Skin of body (tissue), 2 donors: ENCODE results near the gene MKNK1. TPM values are rescaled to one million over a fixed set of nuclear protein-coding genes. Genes with fewer than 3 reads are reported as not detected.

Source experiments
- DNase-seq: peaks from one replicate; lab custom pipeline; 2025; lab: John Stamatoyannopoulos, UW
- total RNA-seq: library from RNA; depleted of rRNA; stranded (reverse); fragments of >200 nt; gene quantifications from one replicate; pipeline ENCODE4 v1.2.3, GENCODE V29; 2014

Gene MKNK1
- total RNA-seq, 1 donor from 2014 or later, result 27.0 TPM

DNA sequence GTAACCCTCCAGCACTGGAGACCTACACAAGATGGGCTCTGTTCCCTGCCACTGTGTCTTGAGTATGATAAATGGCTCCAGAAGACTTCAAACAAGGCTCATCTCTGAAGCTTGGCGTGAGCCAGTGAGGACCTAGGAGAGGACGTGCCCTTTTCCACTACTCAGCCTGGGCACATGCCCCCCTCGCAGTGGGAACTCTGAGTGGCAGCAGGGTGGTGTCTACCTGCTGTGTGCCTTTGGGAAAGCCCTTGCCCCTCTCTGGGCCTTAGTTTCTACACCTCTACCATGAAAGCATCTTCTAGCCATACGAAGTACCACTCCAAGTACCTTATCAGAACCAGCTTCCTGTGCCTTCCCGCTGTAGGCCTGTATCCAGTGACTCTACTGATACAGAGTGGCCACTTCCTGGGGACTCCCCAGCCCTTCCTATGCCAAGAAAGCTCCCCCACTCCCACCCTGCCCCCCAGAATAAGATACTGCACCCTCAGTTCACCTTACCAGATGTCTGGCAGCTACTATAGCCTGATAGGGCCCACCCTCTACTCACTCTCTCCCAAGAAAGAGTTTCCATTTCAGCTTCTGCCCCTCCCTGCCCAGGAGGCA, 15.7 kb upstream of the MKNK1 start:
- no peak for DNase-seq

DNA sequence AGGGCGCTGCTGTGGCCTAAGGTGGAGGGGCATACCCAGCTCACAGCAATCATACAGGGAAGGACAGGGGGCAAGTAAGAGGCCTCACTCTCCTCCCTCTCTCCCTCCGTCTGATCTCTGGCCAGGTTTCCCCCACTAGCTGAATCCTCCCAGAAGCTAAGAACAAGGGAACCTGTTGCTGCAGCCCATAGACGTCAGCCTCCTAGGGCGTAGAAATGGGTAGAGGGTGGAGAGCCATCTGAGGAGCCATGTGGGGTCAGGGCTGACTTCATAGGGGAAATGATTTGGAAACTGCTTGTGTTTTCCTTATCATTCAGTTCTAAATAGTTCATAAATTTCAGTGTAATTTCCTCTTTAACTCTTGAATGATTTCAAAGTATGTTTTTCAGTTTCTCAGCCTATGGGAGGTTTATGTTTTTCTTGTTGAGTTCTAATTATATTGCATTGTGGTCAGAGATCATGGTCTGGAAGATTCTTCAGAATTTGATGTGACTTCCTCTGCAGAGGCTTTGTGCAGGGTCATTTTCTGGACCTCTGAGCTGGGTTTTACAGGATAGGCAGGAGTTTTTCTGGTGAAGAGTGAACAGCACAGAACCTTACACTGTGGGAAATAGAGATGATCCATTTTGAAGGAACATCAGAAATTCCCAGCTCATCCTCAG, 14.8 kb upstream of the MKNK1 start:
- no peak for DNase-seq

DNA sequence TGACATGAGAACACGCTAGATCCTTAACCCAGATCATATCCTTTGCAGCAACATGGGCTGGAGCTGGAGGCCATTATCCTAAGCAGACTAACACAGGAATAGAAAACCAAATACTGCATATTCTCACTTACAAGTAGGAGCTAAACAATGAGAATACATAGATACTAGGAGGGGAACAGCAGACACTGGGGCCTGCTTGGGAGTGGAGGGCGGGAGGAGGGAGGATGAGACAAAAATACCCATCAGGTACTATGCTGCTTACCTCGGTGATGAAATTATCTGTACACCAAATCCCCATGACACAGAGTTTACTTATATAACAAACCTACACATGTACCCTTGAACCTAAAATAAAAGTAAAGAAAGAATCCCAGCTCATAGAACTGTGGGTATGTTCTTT, 13.8 kb upstream of the MKNK1 start:
- DNase-seq, result no peak

DNA sequence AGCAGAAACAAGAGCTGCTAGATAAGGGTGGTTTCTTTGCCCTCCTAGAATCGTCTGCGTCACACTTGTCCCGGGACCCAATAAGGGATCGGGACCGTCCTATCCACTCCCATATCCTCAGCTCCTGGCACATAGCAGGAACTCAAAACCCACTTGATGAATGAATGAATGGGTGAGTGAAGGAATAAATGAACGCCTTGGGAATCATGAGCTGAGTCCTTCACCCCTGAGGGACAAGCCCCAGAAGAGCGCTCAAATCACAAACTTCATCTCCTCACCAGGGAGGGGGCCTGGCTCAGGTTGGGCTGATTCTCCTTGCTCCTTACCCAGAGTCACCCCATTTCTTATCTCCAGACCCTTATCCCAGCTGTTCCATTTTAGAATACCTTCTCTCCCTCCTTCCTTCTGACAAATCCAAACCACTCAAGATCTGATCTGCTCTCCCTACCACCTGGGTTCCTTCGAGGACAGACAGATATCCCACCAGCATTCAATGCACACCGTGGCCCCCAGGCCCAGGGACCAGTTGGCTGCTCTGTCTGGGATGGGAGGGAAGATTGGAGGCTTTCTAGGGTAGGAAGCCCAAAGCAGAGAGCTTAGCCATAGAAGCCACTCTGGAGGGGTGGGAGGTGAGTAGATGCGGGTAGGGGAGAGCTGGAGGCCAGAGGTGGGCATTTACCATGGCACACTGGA, 13.2 kb upstream of the MKNK1 start:
- no peak for DNase-seq

DNA sequence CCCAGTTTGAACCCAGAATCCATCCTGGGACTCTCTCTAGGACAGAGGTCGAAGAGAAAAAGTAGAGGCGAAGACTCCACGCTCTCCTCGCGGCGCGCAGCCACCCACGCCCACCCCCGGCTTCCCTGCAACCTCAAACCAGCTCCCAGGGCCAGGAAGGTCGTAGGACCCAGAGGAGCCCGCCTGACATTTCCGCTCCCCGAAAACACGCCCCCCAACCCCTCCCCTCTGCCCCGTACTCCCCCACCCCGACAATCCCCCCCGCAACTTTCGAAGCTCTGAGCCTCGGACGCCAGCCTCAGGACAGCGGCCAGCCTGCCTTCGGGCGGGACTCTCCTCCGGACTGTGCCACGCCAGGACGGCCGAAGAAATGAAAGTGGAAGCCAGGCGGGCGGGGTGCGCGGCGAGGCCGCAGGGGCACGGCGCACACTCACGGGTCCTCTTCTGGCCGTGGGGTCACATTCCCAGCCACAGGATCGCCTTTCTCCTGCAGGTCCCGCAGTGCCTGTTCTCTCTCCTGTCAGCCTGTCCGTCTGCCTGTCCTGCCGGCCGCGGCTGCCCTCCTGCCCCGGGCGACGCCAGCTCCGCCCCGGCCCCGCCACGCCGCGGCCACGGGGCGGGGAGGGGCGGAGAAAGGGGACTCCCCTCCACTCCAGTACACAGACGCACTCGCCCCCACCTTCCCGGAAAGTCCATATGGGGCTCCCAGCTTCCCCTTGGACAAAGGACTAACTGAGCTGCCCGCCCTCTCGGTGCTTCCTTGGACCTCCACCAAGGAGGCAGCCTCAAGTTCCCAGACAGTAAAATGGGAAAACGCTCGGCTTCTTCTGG, 12.4 kb upstream of the MKNK1 start, which contains the start of gene MOB3C:
Gene MOB3C, minus strand, starts transcription at position 535 of the 831 bp plus-strand sequence. CDS start 3,490 bp downstream, outside the sequence.
- DNase-seq, result peak; percentile 64

- DNase-seq, result no peak
Observed at GRCh38 chr1:46615735-46616134, 11.7 kb upstream of the MKNK1 start.

GRCh38 chr1:46615088-46615487, 11.0 kb upstream of the MKNK1 start:
- no peak for DNase-seq

DNA sequence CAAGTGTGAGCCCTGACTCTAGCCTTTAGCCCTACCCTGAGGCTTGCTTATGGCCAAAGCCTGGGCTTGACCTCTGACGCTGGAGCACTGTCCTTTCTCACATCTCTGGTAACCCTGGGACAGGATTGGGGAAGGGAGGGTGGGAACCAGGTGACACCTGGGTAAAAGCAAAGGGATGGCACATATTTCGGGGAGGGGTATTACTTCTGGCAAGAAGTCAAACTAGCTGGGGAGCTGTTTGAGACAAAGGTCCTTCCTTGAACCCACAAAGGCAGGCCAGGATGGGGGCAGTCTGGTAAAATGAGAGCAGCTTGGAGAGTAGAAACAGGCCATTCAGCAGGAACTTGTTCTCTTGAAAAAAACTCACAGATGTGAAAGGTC, 10.5 kb upstream of the MKNK1 start:
- DNase-seq, result no peak

GRCh38 chr1:46613661-46614603, 9.9 kb upstream of the MKNK1 start:
- DNase-seq, result peak; percentile 82

- DNase-seq, result no peak
Observed at GRCh38 chr1:46612937-46613660, 9.0 kb upstream of the MKNK1 start.

DNA sequence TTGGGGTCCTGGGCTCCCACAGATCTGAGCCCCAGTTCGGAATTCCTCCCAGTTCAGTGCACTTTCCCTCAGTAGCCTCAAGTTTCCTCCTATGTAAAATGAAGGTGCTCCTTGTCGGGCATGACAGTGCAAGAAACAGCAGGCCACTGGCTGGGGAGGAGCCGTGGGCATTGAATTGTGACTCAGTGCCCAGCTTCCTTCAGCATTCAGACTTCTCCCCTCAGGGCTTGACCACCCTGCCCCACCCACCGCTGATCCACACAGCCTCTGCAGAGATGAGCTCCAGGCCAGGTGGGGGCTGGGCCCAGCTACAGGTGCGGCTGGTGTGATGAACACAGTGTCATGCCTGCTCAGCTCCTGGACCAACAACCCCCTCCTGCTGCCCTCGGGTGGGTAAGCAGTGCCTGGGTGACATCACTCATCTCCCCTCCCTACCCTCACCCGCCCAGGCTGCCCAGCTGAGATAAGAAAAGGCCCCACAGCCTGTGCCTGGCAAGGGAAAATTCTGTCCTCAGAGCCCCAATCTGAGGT, 7.7 kb upstream of the MKNK1 start:
- no peak for DNase-seq

DNA sequence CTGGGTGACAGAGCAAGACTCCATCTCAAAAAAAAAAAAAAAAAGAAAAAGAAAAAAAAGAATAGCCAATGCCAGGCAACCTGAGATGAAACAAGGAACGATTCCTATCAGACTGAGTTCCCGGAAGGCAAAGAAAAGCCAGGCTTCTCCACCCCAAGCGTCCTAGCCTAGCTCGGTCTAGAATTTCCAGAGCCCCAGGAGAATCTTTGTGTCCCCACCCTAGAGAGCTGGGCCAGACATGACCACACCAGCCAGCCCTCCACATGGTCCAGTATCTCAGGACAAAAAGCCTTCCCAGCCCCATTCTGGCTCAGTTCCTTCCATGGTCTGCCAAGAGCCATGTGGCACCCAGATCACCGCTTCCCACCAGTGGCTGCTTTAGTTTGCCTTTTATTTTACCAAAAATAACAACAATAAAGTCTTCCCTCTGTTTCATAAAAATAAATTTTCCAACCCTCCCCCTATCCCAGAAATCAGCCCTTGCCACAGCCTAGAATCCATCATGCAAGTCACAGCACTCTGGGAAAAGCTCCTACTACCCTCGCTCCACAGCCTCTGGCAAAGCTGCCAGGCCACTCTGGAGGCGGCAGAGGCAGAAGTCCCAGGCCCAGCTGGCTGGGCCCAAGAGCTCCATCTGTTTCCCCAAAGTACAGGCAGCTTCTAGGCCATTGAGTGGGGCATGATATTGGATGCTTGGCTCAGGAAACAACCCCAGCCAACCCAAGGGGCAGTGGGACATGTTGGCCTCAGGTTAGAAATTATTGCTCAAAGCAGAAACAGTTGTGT, 3.5 kb upstream of the MKNK1 start:
- no peak for DNase-seq

- DNase-seq, result no peak
Observed at GRCh38 chr1:46606255-46606965, 2.3 kb upstream of the MKNK1 start.

DNA sequence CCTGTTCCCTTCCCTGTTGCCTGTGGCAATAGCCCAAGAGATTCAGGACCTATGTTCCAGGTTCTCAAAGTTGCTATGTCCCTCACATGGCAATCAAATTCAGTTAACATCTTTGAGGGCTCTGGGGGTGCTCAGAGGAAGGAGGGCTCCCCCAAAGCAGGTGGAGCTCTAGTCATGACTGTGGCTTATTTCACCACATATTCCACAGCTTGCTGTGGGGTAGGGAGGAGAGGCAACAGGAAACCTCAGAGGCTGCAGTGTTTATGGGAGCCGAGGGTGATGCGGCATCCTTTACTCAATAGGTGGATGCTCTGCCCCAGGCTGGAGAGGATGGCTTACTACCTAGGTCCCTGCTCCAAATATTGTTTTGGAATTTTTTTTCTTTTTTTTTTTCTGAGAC, 1.2 kb upstream of the MKNK1 start:
- no peak for DNase-seq

DNA sequence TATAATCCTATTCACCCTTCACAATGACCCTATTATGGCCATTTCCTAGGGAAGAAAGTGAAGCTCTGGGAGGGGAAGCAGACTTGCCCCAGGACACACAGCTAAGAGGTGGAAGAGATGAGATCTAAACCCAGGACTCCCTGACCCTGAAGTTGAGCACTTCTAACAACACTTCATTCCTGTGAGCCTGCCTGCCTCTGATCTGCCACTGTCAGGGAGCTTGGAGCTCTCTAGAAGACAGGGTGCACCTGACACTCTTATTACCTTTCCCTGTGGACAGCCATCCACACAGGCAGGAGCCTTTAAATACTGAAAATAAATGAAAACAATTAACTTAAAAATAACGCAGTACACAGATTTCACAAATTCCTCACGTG, 599 bp downstream of the MKNK1 start:
- no peak for DNase-seq

DNA sequence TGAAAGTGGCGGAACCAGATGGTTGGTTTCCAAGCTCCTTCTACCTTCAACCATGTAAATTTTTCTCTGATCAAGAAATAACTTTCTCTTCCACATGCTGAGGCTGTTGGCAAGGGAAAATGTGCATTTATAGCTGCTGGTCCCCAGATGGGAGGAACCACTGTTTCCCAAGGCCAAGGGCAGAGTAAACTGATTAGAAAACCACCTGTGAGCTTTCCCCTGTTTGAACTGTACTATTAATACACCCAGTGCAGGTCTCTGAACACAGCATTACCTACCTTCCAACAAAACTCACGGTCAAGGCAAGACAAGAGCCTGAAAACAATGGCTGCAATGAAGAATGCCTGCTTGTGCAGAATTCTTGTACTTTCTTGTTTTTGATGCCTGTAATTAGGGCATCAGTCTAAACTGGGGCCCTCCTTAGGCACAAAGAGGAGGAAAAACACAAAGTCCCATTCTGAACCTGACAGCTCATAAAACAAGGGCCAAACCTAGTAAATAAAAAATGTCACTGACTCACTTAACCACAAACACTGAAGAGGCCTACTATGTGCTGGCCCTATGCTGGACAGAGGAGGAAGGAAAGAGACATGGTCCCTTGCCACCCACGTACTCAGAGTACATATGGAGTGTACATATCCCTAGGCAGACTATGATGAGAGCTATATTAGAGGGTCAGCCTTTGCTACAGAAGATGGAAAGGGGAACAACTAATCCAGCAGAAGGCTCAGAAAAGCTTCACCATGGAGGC, 2.6 kb downstream of the MKNK1 start:
- no peak for DNase-seq
